KMS-11 (cell line): Measurements from ENCODE around the gene OPRM1.
"Not testable (repeated sequence)": the region's sequence is repeated elsewhere in the genome, so short reads cannot be mapped to it uniquely, and the experiment has no call there.

Experiments
- H2AFZ ChIP-seq: fragments of 200-600 bp; sonication (generic); 2 replicates; pipeline ENCODE4 v1.6.1; 2016; ENCODE audit warnings: antibody characterized with exemption, mixed run types, low read depth
- H3K27ac ChIP-seq: fragments of 200-600 bp; sonication (generic); 2 replicates; pipeline ENCODE4 v1.6.1; 2016; ENCODE audit warnings: mild to moderate bottlenecking, mixed run types
- H3K27me3 ChIP-seq: fragments of 200-600 bp; sonication (generic); 2 replicates; pipeline ENCODE4 v1.6.1; 2017; ENCODE audit warnings: mild to moderate bottlenecking, low read depth, mixed run types, moderate library complexity; ENCODE audit not compliant: insufficient read depth
- H3K36me3 ChIP-seq: fragments of 200-600 bp; sonication (generic); 2 replicates; pipeline ENCODE4 v1.6.1; 2017; ENCODE audit warnings: mild to moderate bottlenecking, mixed run types; ENCODE audit not compliant: insufficient read depth
- H3K4me1 ChIP-seq: fragments of 200-600 bp; sonication (generic); 2 replicates; pipeline ENCODE4 v1.6.1; 2016; ENCODE audit warnings: mild to moderate bottlenecking, low read depth, mixed run types; ENCODE audit not compliant: poor library complexity, severe bottlenecking
- H3K4me2 ChIP-seq: fragments of 200-600 bp; sonication (generic); 2 replicates; pipeline ENCODE4 v1.7.0; 2016; ENCODE audit warnings: mild to moderate bottlenecking, mixed run types
- H3K4me3 ChIP-seq: fragments of 200-600 bp; sonication (generic); IDR thresholded peaks from 2 replicates; pipeline ENCODE4 v1.6.1; 2017; ENCODE audit warnings: low read depth, low read length, mixed read lengths; ENCODE audit not compliant: insufficient read depth
- H3K79me2 ChIP-seq: fragments of 200-600 bp; sonication (generic); 2 replicates; pipeline ENCODE4 v1.6.1; 2016; ENCODE audit warnings: low read depth, mixed run types; ENCODE audit not compliant: insufficient read depth
- H3K9ac ChIP-seq: fragments of 200-600 bp; sonication (generic); 2 replicates; pipeline ENCODE4 v1.6.1; 2016; ENCODE audit warnings: mild to moderate bottlenecking, mixed run types
- H4K20me1 ChIP-seq: fragments of 200-600 bp; sonication (generic); 2 replicates; pipeline ENCODE4 v1.6.1; 2016; ENCODE audit warnings: mild to moderate bottlenecking, mixed run types; ENCODE audit not compliant: insufficient read depth
- CTCF ChIP-seq: fragments of 200-600 bp; sonication (generic); conservative IDR thresholded peaks from 2 replicates; pipeline ENCODE4 v1.6.1; 2017; ENCODE audit warnings: low read depth, mild to moderate bottlenecking, antibody characterized with exemption, low read length, moderate library complexity, mixed read lengths

Gene OPRM1

GRCh38 chr6:154060076-154060475, 21.0 kb downstream of the OPRM1 start:
- no peaks in the 10 kb centered on the region for H4K20me1 ChIP-seq
- H3K9ac ChIP-seq, result no peak overlapping the region
- no peaks in the 10 kb centered on the region for H3K79me2 ChIP-seq
- no peaks in the 10 kb centered on the region for H3K27me3 ChIP-seq
- no peak overlapping the region for H3K27ac ChIP-seq
- H3K36me3 ChIP-seq, result no peaks in the 10 kb centered on the region
- no peak overlapping the region for H3K4me2 ChIP-seq
- no peak overlapping the region for H2AFZ ChIP-seq
- H3K4me3 ChIP-seq, result no peak overlapping the region
- H3K4me1 ChIP-seq, result no peaks in the 10 kb centered on the region
- no peak for TF ChIP-seq CTCF

DNA sequence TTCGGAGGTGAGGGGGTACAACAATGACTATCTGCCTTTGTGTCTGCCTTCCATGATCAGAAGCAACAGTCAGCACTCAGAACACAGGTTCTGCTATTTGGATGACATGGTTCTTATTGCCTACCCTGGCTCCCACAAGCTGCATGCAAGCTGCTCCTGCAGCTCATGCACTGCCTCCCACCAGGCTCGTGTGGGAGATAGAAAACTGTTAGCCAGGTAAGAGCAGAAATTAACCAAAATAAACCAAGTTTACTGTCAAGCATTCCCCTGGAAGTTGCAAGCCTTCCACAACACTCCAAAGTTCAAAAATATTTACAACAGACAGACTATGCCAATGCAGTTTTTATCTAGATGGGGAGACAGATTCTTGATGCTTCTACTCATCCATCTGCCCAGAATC, 31.0 kb downstream of the OPRM1 start:
- no peak overlapping the region for H3K4me2 ChIP-seq
- H3K9ac ChIP-seq, result no peak overlapping the region
- no peak for TF ChIP-seq CTCF
- H2AFZ ChIP-seq, result no peak overlapping the region
- H3K79me2 ChIP-seq, result no peaks in the 10 kb centered on the region
- no peaks in the 10 kb centered on the region for H3K27me3 ChIP-seq
- H3K4me3 ChIP-seq, result no peak overlapping the region
- no peaks in the 10 kb centered on the region for H3K4me1 ChIP-seq
- H3K27ac ChIP-seq, result no peak overlapping the region
- no peaks in the 10 kb centered on the region for H4K20me1 ChIP-seq
- H3K36me3 ChIP-seq, result no peaks in the 10 kb centered on the region

- Histone ChIP-seq H2AFZ (no peak overlapping the region), H3K79me2 (no peaks in the 10 kb centered on the region), H3K4me1 (no peaks in the 10 kb centered on the region), H3K27ac (no peak overlapping the region), H4K20me1 (no peaks in the 10 kb centered on the region), H3K36me3 (no peaks in the 10 kb centered on the region), H3K4me2 (no peak overlapping the region), H3K9ac (no peak overlapping the region), H3K27me3 (no peaks in the 10 kb centered on the region), H3K4me3 (no peak overlapping the region)
- no peak for TF ChIP-seq CTCF
These were observed 31.6 kb downstream of the OPRM1 start for GRCh38 chr6:154070657-154071056.

DNA sequence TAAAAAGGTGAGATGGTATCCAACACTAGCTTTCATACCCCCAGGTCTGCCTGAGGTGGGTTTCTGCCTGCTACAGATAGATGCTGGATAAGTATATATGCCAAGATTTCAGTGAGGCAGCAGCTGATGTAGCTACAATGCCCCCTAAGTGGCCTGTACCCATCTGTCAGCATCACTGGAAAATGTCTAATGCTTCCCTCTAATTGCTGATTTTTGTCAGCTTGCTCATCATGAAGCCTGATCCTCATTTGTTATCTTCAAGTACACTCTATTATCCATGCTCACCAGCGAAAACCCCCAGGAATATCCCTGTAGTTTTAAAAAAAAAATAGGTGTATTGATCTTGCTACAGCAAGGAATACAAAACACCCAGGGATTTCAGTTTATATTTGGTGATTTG, 32.2 kb downstream of the OPRM1 start:
- Histone ChIP-seq H4K20me1 (no peaks in the 10 kb centered on the region), H3K4me3 (no peak overlapping the region), H3K4me2 (no peak overlapping the region), H3K4me1 (no peaks in the 10 kb centered on the region), H2AFZ (no peak overlapping the region), H3K27me3 (no peaks in the 10 kb centered on the region), H3K79me2 (no peaks in the 10 kb centered on the region), H3K36me3 (no peaks in the 10 kb centered on the region), H3K9ac (no peak overlapping the region), H3K27ac (no peak overlapping the region)
- no peak for TF ChIP-seq CTCF

DNA sequence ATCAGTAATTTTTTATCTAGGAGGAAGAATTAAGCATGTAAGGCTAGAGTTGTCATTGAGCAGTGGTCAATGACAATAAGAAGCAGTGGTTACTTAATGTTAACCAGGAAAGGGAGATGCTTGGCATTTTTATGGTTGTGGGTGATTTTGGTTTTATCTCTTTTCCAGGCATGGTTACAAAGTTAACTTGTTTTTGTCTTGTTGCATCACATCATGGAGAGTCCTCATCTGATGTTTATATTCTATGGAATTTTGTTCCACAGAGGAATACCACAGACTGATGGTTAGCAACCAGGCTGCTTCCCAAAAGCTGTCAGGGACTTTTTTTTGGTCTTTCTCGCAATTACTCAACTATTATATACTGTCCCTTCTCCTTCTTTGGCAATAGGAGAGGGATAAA, 32.7 kb downstream of the OPRM1 start:
- H3K36me3 ChIP-seq, result no peaks in the 10 kb centered on the region
- H3K9ac ChIP-seq, result no peak overlapping the region
- H3K4me1 ChIP-seq, result no peaks in the 10 kb centered on the region
- TF ChIP-seq CTCF, result no peak
- no peak overlapping the region for H3K27ac ChIP-seq
- H3K4me3 ChIP-seq, result no peak overlapping the region
- no peak overlapping the region for H3K4me2 ChIP-seq
- no peaks in the 10 kb centered on the region for H3K27me3 ChIP-seq
- H4K20me1 ChIP-seq, result no peaks in the 10 kb centered on the region
- no peaks in the 10 kb centered on the region for H3K79me2 ChIP-seq
- H2AFZ ChIP-seq, result no peak overlapping the region

DNA sequence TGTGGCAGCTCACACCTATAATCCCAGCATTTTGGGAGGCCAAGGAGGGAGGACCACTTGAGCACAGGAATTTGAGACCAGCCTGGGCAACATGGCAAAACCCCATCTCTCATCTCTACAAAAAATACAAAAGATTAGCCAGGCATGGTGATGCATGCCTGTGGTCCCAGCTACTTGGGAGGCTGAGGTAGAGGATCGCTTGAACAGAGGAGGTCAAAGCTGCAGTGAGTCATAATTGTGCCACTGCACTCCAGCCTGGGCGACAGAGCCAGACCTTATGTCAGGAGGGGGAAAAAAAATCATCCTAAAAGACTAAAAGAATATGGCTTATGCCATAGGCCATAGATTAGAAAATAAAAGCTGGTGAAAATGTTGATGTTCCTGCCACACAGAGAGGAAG, 39.6 kb downstream of the OPRM1 start:
- H3K4me1 ChIP-seq, H3K27me3 ChIP-seq, H3K36me3 ChIP-seq, H2AFZ ChIP-seq, H3K4me2 ChIP-seq, H4K20me1 ChIP-seq, H3K4me3 ChIP-seq, H3K79me2 ChIP-seq, H3K27ac ChIP-seq, H3K9ac ChIP-seq: not testable (repeated sequence)
